NCI-H510A treated with DMSO at 0.1 percent for 48 hours (cell line): ENCODE results near the gene TOMM20.
"Not testable (repeated sequence)": the region's sequence is repeated elsewhere in the genome, so short reads cannot be mapped to it uniquely, and the experiment has no call there.

ENCODE experiments used
- DNase-seq: peaks from one replicate; lab custom pipeline; 2025; lab: John Stamatoyannopoulos, UW

Gene TOMM20

GRCh38 chr1:235128456-235129328 lies at the start of gene TOMM20:
TSS of gene TOMM20 (minus strand) at chr1:235128837. CDS start at chr1:235128715, 122 bp downstream.
- peak; percentile 95 for DNase-seq

DNA sequence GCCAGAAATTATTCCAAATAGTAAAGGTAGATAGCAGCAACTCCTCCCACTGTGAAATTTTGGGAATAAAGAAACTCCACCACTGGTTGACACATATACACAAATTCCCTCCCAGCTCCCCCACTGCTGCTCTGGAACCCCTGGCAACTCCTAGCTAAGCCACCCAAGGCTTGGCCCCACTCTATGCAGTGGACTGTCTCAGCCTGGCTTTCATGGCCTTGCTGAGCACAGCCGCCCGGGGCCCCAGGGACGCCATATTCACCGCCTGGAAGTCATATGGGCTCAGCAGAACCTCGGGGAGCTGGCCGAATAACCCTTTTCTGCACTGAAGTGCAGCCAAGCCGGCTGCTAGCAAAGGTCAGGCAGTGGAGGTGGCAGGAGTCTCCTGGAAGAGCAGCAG lies 47.8 kb upstream of the TOMM20 start:
- DNase-seq: no peak

DNA sequence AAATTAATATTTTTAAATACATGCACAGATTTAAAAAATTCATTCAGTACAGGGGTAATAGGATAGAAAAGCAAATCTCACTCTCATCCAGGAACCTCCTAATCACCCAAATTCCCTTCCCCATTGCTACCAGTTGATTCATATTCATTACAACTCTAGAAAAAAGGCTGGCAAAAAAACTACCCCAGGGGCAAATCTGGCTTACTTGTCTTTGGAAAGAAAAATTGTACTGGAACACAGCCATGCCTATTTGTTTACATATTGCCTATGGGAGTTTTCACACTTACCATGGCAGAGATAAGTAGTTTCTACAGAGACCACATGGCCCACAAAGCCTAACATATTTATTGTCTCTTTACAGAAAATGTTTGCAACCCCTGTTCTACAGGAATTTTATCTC lies 41.3 kb upstream of the TOMM20 start:
- no peak for DNase-seq

GRCh38 chr1:235168375-235168774 lies 39.7 kb upstream of the TOMM20 start:
- no peak for DNase-seq

DNA sequence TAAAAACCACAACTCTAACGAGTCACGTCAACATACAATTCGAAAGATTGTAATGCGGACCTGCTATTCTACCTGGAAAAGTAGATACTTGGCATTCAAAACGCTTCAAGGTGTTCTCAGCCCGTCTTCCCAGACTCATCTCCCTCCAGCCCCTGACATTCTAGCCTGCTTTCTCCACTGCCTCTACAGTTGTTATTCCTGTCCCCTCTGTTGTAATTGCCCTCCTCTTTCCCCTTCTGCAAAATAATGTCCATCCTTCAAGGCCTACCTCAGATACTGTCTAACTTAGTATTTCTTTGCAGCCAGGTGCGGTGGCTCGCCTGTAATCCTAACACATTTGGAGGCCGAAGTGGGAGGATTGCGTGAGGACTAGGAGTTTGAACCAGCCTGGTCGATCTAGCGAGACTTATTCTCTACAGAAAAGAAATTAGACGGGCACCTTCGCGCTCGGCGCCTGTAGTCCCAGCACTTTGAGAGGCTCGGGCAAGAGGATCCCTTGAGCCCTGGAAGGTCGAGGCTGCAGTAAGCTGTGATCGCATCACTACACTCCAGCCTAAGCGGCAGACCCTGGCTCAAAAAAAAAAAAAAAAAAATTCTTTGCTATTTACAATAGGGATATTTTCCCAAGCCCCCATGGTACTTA lies 33.2 kb upstream of the TOMM20 start:
- no peak for DNase-seq

DNA sequence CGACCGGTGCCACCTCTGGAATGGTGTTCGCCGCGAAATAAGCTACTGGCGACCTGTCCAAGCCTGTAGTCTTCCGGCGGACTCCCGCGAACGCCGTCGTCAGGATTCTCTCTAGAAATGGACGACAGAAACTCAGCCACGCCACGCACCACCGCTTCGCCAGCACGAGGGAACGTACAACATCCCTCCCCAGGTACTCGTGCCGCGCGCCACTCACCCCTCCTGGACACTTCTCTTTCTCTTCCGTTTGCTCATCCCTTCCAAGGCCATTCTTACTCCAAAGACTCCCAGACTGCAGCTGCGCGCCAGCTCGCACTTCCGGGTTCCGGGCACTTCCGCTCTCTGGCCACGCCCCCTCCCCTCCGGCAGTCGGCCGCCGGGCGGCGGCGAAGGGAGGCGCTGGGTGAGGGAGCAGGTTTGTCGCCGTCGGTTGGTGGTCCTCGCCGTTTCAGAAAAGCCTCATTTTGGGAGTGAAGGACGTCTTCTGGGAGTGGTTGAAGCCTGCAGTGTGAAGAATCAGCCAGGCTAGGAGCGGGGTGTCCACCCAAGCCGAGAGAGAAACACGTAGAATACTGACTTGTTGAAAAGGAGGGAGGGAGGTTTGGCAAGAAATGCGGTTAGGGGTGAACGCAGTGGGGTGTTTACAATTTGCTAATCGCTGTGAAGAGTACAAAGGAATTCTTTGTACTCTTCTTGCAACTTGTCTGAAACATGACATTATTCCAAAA lies 32.5 kb upstream of the TOMM20 start, which contains the start of gene RBM34:
Gene RBM34 (minus strand): TSS at position 294 of the 728 bp plus-strand sequence. CDS start 24 bp downstream, at position 270.
- DNase-seq: peak; percentile 84

DNA sequence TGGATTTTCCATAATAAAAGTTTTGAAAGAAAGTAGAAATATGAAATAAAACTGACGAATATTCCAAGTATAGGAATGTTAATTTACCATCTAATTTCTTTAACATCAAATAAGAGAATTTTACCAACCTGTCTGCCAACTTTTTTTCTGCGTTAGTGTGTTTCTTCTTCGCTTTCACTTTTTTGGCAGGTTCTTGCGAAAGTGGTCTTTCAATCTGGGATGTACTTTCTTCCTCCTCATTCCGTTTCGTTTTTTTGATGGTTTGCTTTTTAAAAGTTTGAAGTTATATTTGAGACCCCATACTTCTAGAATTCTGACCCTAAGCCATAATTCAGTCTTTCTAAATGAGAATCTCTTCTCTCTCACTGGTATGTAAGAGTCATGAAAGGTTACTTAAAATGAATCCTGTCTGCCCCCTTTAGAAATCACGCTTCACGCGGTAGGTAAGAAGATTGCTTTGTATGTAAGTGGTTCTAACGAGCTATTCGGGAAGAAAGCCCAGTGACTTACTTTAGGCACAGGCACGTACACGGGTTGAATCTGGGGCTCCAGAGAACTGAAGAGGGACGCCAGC lies 31.8 kb upstream of the TOMM20 start:
- peak; percentile 74 for DNase-seq

DNA sequence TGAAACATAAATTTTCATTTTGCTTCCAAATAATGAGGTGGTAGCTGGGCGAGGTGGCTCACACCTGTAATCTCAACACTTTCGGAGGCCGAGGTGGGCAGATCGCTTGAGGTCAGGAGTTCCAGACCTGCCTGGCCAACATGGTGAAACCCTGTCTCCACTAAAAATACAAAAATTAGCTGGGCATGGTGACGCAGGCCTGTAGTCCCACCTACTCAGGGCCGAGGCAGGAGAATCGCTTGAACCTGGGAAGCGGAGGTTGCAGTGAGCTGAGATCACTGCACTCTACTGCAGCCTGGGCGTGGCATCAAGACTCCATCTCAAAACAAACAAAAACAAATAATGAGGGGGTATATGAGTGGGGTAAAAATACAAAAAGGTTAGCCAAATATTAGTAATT lies 31.3 kb upstream of the TOMM20 start:
- not testable (repeated sequence) for DNase-seq

DNA sequence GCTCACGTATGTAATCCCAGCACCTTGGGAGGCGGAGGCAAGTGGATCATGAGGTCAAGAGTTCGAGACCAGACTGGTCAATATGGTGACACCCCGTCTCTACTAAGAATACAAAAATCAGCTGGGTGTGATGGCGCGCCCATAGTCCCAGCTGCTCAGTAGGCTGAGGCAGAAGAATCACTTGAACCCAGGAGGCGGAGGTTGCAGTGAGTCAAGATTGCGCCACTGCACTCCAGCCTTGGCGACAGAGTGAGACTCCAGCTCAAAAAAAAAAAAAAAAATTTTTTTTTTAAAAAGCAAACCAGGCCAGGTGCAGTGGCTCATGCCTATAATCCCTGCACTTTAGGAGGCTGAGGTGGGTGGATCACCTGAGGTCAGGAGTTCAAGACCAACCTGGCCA lies 30.6 kb upstream of the TOMM20 start:
- not testable (repeated sequence) for DNase-seq

- no peak for DNase-seq
Measured at GRCh38 chr1:235158680-235159079, 30.0 kb upstream of the TOMM20 start.

DNA sequence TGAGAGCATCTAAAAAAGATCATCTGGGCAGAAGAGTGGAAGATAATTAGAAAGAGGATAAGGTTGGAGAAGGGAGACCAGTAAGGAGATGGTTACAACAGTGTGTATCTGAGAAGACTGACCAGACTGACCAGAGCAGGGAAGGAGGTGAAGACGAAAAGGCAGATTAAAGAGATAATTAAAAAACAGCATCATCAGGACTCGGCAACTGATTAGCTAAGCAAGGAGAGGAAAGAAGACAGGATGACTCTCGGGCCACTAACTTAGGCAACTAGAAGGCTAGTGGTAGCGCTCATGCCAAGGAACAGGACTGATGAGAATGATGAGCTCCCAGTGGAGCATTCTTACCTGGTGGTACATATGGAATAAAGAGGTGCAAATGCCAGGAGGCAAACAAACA lies 28.5 kb upstream of the TOMM20 start:
- no peak for DNase-seq

GRCh38 chr1:235156740-235157139 lies 28.1 kb upstream of the TOMM20 start:
- no peak for DNase-seq

- DNase-seq: no peak
Measured at GRCh38 chr1:235156265-235156664, 27.6 kb upstream of the TOMM20 start.

- no peak for DNase-seq
Measured at GRCh38 chr1:235152235-235152634, 23.6 kb upstream of the TOMM20 start.

DNA sequence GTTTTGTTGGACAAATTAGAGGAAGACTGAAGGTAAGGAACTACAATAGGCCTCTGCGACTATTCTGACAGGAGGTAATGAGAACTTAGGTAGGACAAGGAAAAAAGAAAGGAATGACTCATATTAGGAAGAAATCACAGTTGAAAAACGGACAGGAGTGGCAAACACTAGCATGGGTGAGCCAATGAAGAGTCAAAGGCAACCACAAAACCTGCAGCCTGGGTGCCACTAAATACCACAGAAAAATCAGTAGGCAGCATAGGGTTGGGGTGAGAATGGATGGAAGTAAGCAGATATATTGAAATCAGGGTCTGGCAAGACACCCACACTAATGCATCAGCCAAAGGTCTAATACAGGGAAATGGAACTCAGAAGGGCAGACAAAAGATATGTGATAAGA lies 22.4 kb upstream of the TOMM20 start:
- no peak for DNase-seq

DNA sequence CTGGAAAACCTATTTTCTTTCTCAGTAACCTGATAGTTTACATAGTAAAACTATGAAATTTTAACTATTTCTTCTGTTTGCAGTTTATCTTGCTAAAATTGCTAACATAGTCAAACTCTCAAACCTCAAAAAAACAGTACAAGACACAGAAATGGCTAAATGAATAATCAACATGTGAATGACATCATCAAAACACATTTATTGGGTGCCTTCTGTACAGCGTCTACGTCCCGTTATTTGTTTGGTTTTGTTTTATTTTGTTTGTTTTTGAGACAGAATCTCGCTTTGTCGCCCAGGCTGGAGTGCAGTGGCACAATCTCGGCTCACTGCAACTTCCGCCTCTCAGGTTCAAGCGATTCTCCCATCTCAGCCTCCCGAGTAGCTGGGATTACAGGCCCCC lies 21.2 kb upstream of the TOMM20 start:
- DNase-seq: no peak

GRCh38 chr1:235147269-235147668 lies 18.6 kb upstream of the TOMM20 start:
- no peak for DNase-seq

DNA sequence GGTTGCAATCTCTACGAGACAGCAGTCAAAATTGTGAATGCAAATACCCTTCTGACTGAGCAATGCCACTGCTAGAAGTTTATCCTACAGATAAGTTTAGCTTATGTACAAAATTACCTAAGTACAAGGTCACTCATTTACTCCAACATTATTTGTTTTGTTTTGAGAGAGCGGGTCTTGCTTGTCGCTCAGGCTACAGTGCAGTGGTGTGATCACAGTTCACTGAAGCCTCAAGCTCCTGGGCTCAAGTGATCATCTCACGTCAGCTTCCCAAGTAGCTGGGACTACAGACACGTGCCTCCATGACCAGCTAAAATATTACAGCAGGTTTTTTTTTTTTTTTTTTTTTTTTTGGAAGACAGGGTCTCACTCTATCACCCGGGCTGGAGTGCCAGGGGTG lies 17.0 kb upstream of the TOMM20 start:
- DNase-seq: no peak

DNA sequence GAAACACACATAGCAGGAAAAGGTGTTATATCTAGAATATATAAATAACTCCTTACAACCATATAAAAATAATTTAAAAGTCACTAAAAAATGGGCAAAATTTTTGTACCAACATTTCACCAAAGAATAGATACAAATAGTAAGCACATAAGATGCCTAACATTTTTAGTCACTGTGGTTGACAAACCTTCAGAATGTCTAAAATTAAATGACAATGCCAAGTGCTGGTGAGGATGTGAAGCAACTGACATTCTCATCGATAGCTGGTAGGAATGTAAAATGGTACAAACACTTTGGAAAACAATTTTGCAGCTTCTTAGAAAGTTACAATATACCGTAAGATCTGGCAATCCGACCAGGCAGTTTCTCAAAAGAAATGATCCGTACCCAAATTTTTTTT lies 14.4 kb upstream of the TOMM20 start:
- no peak for DNase-seq

DNA sequence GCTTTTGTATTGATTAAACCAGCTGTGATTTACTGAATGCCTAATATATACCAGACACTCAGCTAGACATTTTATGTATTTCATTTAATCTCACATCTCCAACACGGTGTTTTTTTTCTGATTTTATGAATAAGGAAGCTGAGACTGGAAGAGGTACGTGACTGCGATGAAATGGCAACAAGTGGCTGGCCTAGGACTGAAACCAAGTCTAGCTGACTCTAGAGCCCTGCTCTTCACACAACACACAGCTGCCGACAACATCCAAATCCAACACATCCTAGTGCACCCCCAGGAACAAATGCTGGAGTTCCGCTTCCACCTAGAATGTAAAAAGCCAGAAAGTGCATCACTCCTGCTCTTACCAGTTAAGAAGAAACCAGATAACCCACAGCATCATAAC lies 10.7 kb upstream of the TOMM20 start:
- no peak for DNase-seq

DNA sequence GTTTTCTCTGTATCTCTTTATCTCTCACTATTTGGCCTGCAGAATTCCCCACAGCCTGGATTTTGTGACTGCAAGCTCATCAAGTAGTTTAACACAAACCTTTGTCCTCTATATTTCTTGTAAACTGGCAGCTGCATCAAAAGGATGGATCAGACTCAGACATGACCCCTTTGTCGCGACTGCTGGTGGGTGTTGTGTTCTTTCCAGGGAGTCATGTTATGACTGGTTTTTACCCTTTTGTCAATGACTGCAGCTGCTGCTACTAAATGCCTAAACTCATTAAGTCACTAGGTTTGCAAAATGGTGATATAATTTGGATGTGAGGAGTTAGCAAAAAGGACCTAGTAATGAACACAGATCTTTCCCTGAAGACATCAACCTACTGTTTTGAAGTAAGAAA lies 10.2 kb upstream of the TOMM20 start:
- no peak for DNase-seq

- DNase-seq: no peak
Measured at GRCh38 chr1:235136111-235136510, 7.5 kb upstream of the TOMM20 start.
